ENCODE measurements around the gene KIFAP3. TPM values are rescaled to one million over a fixed set of nuclear protein-coding genes. Genes with fewer than 3 reads are reported as not detected.

Gene KIFAP3
- total RNA-seq, 1 donor from 2014 or later = 7.7 TPM

- H3K9me3 Mint-ChIP-seq = no peaks in the 10 kb centered on the region
- no peaks in the 10 kb centered on the region for H3K36me3 Mint-ChIP-seq
- no peaks in the 10 kb centered on the region for H3K4me1 ChIP-seq
- H3K4me2 ChIP-seq = no peak overlapping the region
- no peaks in the 10 kb centered on the region for H3K4me1 Mint-ChIP-seq
- H3K27ac ChIP-seq = no peak overlapping the region
- H3F3A ChIP-seq (ENCODE audit: low read depth) = no peaks in the 10 kb centered on the region
- no peak overlapping the region for H3K4me3 Mint-ChIP-seq
- no peak overlapping the region for H3K4me3 ChIP-seq
- no peak overlapping the region for H2AFZ ChIP-seq (replicated peaks)
- no peaks in the 10 kb centered on the region for H4K20me1 ChIP-seq (ENCODE audit: low read depth)
- no peak for TF ChIP-seq CTCF (IDR thresholded peaks at IDR 0.05)
- H3K9ac ChIP-seq = no peak overlapping the region
- H3K79me2 ChIP-seq (ENCODE audit: low read depth) = no peaks in the 10 kb centered on the region
- H3K27me3 ChIP-seq = no peaks in the 10 kb centered on the region
- no peaks in the 10 kb centered on the region for H3K9me3 ChIP-seq (ENCODE audit: low read depth)
- no peak overlapping the region for H3K27ac Mint-ChIP-seq
- no peaks in the 10 kb centered on the region for H3K36me3 ChIP-seq
- no peak for DNase-seq (ENCODE audit: low spot score)
- no peaks in the 10 kb centered on the region for H3K27me3 Mint-ChIP-seq (ENCODE audit: insufficient read depth, low read depth)
Measured at GRCh38 chr1:169959686-169960085, 114.8 kb downstream of the KIFAP3 start.

GRCh38 chr1:169958987-169959386, 115.5 kb downstream of the KIFAP3 start:
- no peaks in the 10 kb centered on the region for H3K27me3 Mint-ChIP-seq (ENCODE audit: insufficient read depth, low read depth)
- no peaks in the 10 kb centered on the region for H3K36me3 Mint-ChIP-seq
- Histone ChIP-seq H3K27me3 (no peaks in the 10 kb centered on the region), H4K20me1 (ENCODE audit: low read depth) (no peaks in the 10 kb centered on the region), H3K9ac (no peak overlapping the region), H3K36me3 (no peaks in the 10 kb centered on the region), H3K4me1 (no peaks in the 10 kb centered on the region), H3K4me3 (no peak overlapping the region), H3K79me2 (ENCODE audit: low read depth) (no peaks in the 10 kb centered on the region), H2AFZ (replicated peaks) (no peak overlapping the region), H3K27ac (no peak overlapping the region), H3F3A (ENCODE audit: low read depth) (no peaks in the 10 kb centered on the region), H3K9me3 (ENCODE audit: low read depth) (no peaks in the 10 kb centered on the region), H3K4me2 (no peak overlapping the region)
- no peak overlapping the region for H3K27ac Mint-ChIP-seq
- H3K4me1 Mint-ChIP-seq = no peaks in the 10 kb centered on the region
- H3K9me3 Mint-ChIP-seq = no peaks in the 10 kb centered on the region
- H3K4me3 Mint-ChIP-seq = no peak overlapping the region
- DNase-seq (ENCODE audit: low spot score) = no peak
- TF ChIP-seq CTCF (IDR thresholded peaks at IDR 0.05) (no peak), EZH2phosphoT487 (IDR thresholded peaks at IDR 0.05) (no peak), EZH2 (IDR thresholded peaks at IDR 0.05) (no peak)

- DNase-seq (ENCODE audit: low spot score) = no peak
- Histone ChIP-seq H3K9ac (no peak overlapping the region), H4K20me1 (ENCODE audit: low read depth) (no peaks in the 10 kb centered on the region), H3K36me3 (no peaks in the 10 kb centered on the region), H2AFZ (replicated peaks) (no peak overlapping the region), H3K4me1 (no peaks in the 10 kb centered on the region), H3K4me2 (no peak overlapping the region), H3F3A (ENCODE audit: low read depth) (no peaks in the 10 kb centered on the region), H3K79me2 (ENCODE audit: low read depth) (no peaks in the 10 kb centered on the region), H3K27ac (no peak overlapping the region), H3K27me3 (no peaks in the 10 kb centered on the region), H3K9me3 (ENCODE audit: low read depth) (no peaks in the 10 kb centered on the region), H3K4me3 (no peak overlapping the region)
- no peaks in the 10 kb centered on the region for H3K9me3 Mint-ChIP-seq
- H3K36me3 Mint-ChIP-seq = no peaks in the 10 kb centered on the region
- no peaks in the 10 kb centered on the region for H3K4me1 Mint-ChIP-seq
- no peak for TF ChIP-seq EZH2phosphoT487 (IDR thresholded peaks at IDR 0.05)
- no peak for TF ChIP-seq CTCF (IDR thresholded peaks at IDR 0.05)
- TF ChIP-seq EZH2 (IDR thresholded peaks at IDR 0.05) = no peak
- H3K27me3 Mint-ChIP-seq (ENCODE audit: insufficient read depth, low read depth) = no peaks in the 10 kb centered on the region
- no peak overlapping the region for H3K4me3 Mint-ChIP-seq
- H3K27ac Mint-ChIP-seq = no peak overlapping the region
Measured at GRCh38 chr1:169957884-169958283, 116.6 kb downstream of the KIFAP3 start.

- H3K9ac ChIP-seq = no peak overlapping the region
- no peak overlapping the region for H3K27ac Mint-ChIP-seq
- DNase-seq (ENCODE audit: low spot score) = no peak
- no peaks in the 10 kb centered on the region for H3K4me1 Mint-ChIP-seq
- H3K9me3 Mint-ChIP-seq = no peaks in the 10 kb centered on the region
- H3K36me3 ChIP-seq = no peaks in the 10 kb centered on the region
- no peak overlapping the region for H3K4me3 Mint-ChIP-seq
- no peaks in the 10 kb centered on the region for H3K9me3 ChIP-seq (ENCODE audit: low read depth)
- H3K4me3 ChIP-seq = no peak overlapping the region
- no peaks in the 10 kb centered on the region for H3K4me1 ChIP-seq
- H3K4me2 ChIP-seq = no peak overlapping the region
- H3K27ac ChIP-seq = no peak overlapping the region
- no peaks in the 10 kb centered on the region for H3F3A ChIP-seq (ENCODE audit: low read depth)
- TF ChIP-seq CTCF (IDR thresholded peaks at IDR 0.05) (no peak), EZH2phosphoT487 (IDR thresholded peaks at IDR 0.05) (no peak), EZH2 (IDR thresholded peaks at IDR 0.05) (no peak)
- no peaks in the 10 kb centered on the region for H3K27me3 Mint-ChIP-seq (ENCODE audit: insufficient read depth, low read depth)
- H3K27me3 ChIP-seq = no peaks in the 10 kb centered on the region
- H4K20me1 ChIP-seq (ENCODE audit: low read depth) = no peaks in the 10 kb centered on the region
- H3K79me2 ChIP-seq (ENCODE audit: low read depth) = no peaks in the 10 kb centered on the region
- H2AFZ ChIP-seq (replicated peaks) = no peak overlapping the region
- no peaks in the 10 kb centered on the region for H3K36me3 Mint-ChIP-seq
Measured at GRCh38 chr1:169951108-169951507, 123.4 kb downstream of the KIFAP3 start.

Data from neural progenitor cell (in vitro differentiated cells).